ENCODE measurements around the gene SRPK2. TPM values are rescaled to one million over a fixed set of nuclear protein-coding genes. Genes with fewer than 3 reads are reported as not detected.

SRPK2 gene
- total and polyA plus RNA-seq, 2 of the 8 experiments (the other 6 are each of a cell fraction or from before 2014, with no cell fraction given) = 10.0 to 47.1 TPM

DNA sequence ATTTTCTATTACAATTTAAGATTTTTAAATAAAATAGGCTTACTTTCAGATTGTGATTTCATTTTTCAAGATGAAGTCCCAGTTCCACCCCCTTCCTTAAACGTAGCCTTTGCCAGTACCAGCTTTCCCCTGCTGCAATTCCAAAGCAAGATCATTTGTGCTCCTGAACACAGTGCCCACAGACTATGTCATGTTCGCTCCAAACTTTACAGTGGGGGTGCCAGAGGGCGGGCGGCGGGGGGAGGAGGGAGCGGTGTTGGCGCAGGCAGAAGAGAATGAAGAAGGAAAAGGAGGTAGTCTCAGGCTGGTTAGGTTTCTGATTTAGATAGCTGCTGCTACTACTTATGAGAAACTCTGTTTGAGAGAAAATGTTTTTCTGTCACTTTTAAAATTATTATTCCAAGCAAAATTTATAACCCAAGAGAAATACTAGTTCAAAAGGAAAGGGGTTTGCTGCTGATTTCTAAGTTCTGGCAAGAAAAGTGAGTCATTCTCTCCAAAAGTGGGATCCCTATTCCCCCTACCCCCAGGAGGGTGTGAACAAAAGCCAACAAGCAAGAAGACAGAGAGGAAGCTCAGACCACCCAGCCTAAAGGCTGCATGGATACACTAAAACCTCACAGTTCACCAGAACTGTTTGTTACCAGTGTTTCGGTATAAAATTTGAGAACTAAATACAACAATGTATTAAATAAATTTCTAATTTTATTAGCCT, 109.6 kb downstream of the SRPK2 start:
- H2BK20ac ChIP-seq (ENCODE audit: low read length) = no peak overlapping the region
- no peak overlapping the region for H3K27ac ChIP-seq (ENCODE audit: low read depth, low read length)
- no peak overlapping the region for H2BK15ac ChIP-seq (ENCODE audit: low read length)
- 71% methylated on average over 6 of the region's 8 CpGs; no CpG with 5 or more reads in 1 of the 2 experiments for WGBS, 2 experiments (ENCODE audit: extremely low coverage in 1 of 2, insufficient coverage in 1 of 2, insufficient read length in 1 of 2, insufficient replicate concordance in 2 of 2, low coverage in 1 of 2, low lambda C conversion rate in 2 of 2, missing lambda C conversion rate in 1 of 2)
- no peak overlapping the region for H2BK120ac ChIP-seq (replicated peaks; ENCODE audit: low read depth, low read length)
- H2AFZ ChIP-seq (ENCODE audit: low read length) = no peak overlapping the region
- H3K79me2 ChIP-seq (ENCODE audit: control insufficient read depth in 1 of 2, insufficient read depth in 2 of 2, low read length in 2 of 2) = peaks cover 0 to 49% of the 10 kb centered on the region in 2 experiments; a peak in 2 of 4 replicates
- H3K14ac ChIP-seq (ENCODE audit: insufficient read length) = no peak overlapping the region
- H3K18ac ChIP-seq (ENCODE audit: extremely low read depth, low read length) = no peak overlapping the region
- no peak overlapping the region for H2BK5ac ChIP-seq (ENCODE audit: low read depth, low read length)
- H3K4me3 ChIP-seq (ENCODE audit: extremely low read depth in 1 of 4, insufficient read depth in 2 of 4, low read depth in 3 of 4, low read length in 4 of 4) = no peak overlapping the region
- H4K5ac ChIP-seq (ENCODE audit: insufficient read length, low read depth, low read length) = no peak overlapping the region
- H3K4me2 ChIP-seq (ENCODE audit: insufficient read depth in 1 of 2, low read depth in 2 of 2, low read length in 2 of 2) = no peak overlapping the region
- ChIA-PET POLR2A (ENCODE audit: partially characterized antibody) (interaction anchor here (0.6 kb wide), 1 partner anchor 55 kb away, joined by 3 read pairs; no protein-coding TSS in a partner anchor), CTCF (ENCODE audit: partially characterized antibody) (interaction anchor here (0.6 to 1.0 kb wide), 3 partner anchors 30 to 408 kb away, joined by 3 to 4 read pairs (median 3); no protein-coding TSS in a partner anchor)
- no peaks in the 10 kb centered on the region for H3K27me3 ChIP-seq (replicated peaks in 1 of 4; ENCODE audit: control insufficient read depth in 3 of 4, extremely low read depth in 1 of 4, insufficient read depth in 3 of 4, low read length in 3 of 4)
- H3K4me1 ChIP-seq (replicated peaks in 1 of 4; ENCODE audit: control insufficient read depth in 3 of 4, insufficient read depth in 4 of 4, low read length in 3 of 4) = peaks cover 0 to 7% (median under 1%) of the 10 kb centered on the region in 4 experiments; a peak in 1 of 7 replicates
- no peak overlapping the region for H4K91ac ChIP-seq (replicated peaks; ENCODE audit: insufficient read length, low read length)
- H3K56ac ChIP-seq (replicated peaks; ENCODE audit: insufficient read length, low read depth, low read length) = no peak overlapping the region
- no peak overlapping the region for H4K8ac ChIP-seq (ENCODE audit: extremely low read depth, insufficient read depth, low read length)
- H4K20me1 ChIP-seq (replicated peaks in 1 of 2; ENCODE audit: control insufficient read depth in 1 of 2, insufficient read depth in 2 of 2, low read length in 2 of 2) = peaks cover 0 to 3% of the 10 kb centered on the region in 2 experiments
- no peaks in the 10 kb centered on the region for H3K79me1 ChIP-seq (ENCODE audit: low read depth, low read length)
- FAIRE-seq = no peak
- H2BK12ac ChIP-seq (ENCODE audit: low read depth, low read length) = no peak overlapping the region
- H3K9ac ChIP-seq (replicated peaks in 1 of 4; ENCODE audit: extremely low read depth in 1 of 4, low read depth in 3 of 4, low read length in 3 of 4) = no peak overlapping the region
- H3K4ac ChIP-seq (replicated peaks; ENCODE audit: insufficient read length, low read depth, low read length) = no peak overlapping the region
- H3K23me2 ChIP-seq (ENCODE audit: low read depth, low read length) = no peaks in the 10 kb centered on the region
- H3K23ac ChIP-seq (ENCODE audit: insufficient read length) = no peak overlapping the region
- no peak for DNase-seq (ENCODE audit: low read depth in 1 of 2, low spot score in 2 of 2)
- H3K36me3 ChIP-seq (ENCODE audit: control insufficient read depth in 2 of 4, insufficient read depth in 4 of 4, low read length in 3 of 4) = no peaks in the 10 kb centered on the region; a peak in 1 of 8 replicates
- H2AK5ac ChIP-seq (ENCODE audit: low read depth, low read length) = no peak overlapping the region
- H3K9me3 ChIP-seq (ENCODE audit: insufficient read depth in 2 of 2, low read depth in 1 of 2, low read length in 1 of 2) = no peaks in the 10 kb centered on the region
- TF ChIP-seq, protein P1, sequence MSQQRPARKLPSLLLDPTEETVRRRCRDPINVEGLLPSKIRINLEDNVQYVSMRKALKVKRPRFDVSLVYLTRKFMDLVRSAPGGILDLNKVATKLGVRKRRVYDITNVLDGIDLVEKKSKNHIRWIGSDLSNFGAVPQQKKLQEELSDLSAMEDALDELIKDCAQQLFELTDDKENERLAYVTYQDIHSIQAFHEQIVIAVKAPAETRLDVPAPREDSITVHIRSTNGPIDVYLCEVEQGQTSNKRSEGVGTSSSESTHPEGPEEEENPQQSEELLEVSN (IDR thresholded peaks at IDR 0.05) = no peak
- TF ChIP-seq ZNF274 (IDR thresholded peaks at IDR 0.05; ENCODE audit: borderline replicate concordance, extremely low read depth, low read length) (no peak), EP300 (IDR thresholded peaks at IDR 0.05; ENCODE audit: borderline replicate concordance in 1 of 2, low read depth in 2 of 2, low read length in 2 of 2) (no peak), FOSL1 (IDR thresholded peaks at IDR 0.05; ENCODE audit: insufficient read depth, low read depth, low read length) (no peak), TBP (IDR thresholded peaks at IDR 0.05; ENCODE audit: low read depth, low read length) (no peak), CREB1 (IDR thresholded peaks at IDR 0.05) (no peak), RAD21 (IDR thresholded peaks at IDR 0.05 in 1 of 2, conservative IDR thresholded peaks at IDR 0.05 in 1 of 2; ENCODE audit: low read depth in 2 of 2, low read length in 2 of 2) (no peak), TCF12 (IDR thresholded peaks at IDR 0.05; ENCODE audit: low read depth, low read length) (no peak), SAP30 (IDR thresholded peaks at IDR 0.05; ENCODE audit: insufficient read depth, insufficient replicate concordance, low read length) (no peak), RFX5 (IDR thresholded peaks at IDR 0.05; ENCODE audit: borderline replicate concordance, low read depth, low read length) (no peak)
